ENCODE results near the gene SLC12A4.

SLC12A4 gene

GRCh38 chr16:67946128-67946569 lies 22.3 kb downstream of the SLC12A4 start:
- no peak for TF ChIP-seq CTCF (IDR thresholded peaks at IDR 0.05; ENCODE audit: borderline replicate concordance, control extremely low read depth, extremely low read depth, insufficient read depth, missing control alignments)
- in situ Hi-C loops (cut with MboI; ENCODE audit: low sequenced_read_pairs, unreplicated experiment): no loop called here
- DNase-seq (ENCODE audit: low spot score): no peak

- no peak for DNase-seq (ENCODE audit: low spot score)
- in situ Hi-C loops (cut with MboI; ENCODE audit: low sequenced_read_pairs, unreplicated experiment): no loop called here
- TF ChIP-seq CTCF (IDR thresholded peaks at IDR 0.05; ENCODE audit: borderline replicate concordance, control extremely low read depth, extremely low read depth, insufficient read depth, missing control alignments): no peak
Observed at GRCh38 chr16:67945392-67945933, 23.0 kb downstream of the SLC12A4 start.

GRCh38 chr16:67944690-67945391 lies 23.6 kb downstream of the SLC12A4 start:
- TF ChIP-seq CTCF (IDR thresholded peaks at IDR 0.05; ENCODE audit: borderline replicate concordance, control extremely low read depth, extremely low read depth, insufficient read depth, missing control alignments): no peak
- in situ Hi-C loops (cut with MboI; ENCODE audit: low sequenced_read_pairs, unreplicated experiment): no loop called here

GRCh38 chr16:67943619-67944504 lies 24.6 kb downstream of the SLC12A4 start, which contains the start of gene LCAT:
LCAT (minus strand) TSS chr16:67944120; CDS start chr16:67944101, 19 bp downstream.
- in situ Hi-C loops (cut with MboI; ENCODE audit: low sequenced_read_pairs, unreplicated experiment): no loop called here
- DNase-seq (ENCODE audit: low spot score): no peak
- no peak for TF ChIP-seq CTCF (IDR thresholded peaks at IDR 0.05; ENCODE audit: borderline replicate concordance, control extremely low read depth, extremely low read depth, insufficient read depth, missing control alignments)

More at GRCh38 chr16:67944690-67945391, 23.6 kb downstream of the SLC12A4 start:
- DNase-seq (ENCODE audit: low spot score): no peak

GRCh38 chr16:67943256-67943618 lies 25.2 kb downstream of the SLC12A4 start:
- no peak for DNase-seq (ENCODE audit: low spot score)
- no peak for TF ChIP-seq CTCF (IDR thresholded peaks at IDR 0.05; ENCODE audit: borderline replicate concordance, control extremely low read depth, extremely low read depth, insufficient read depth, missing control alignments)
- in situ Hi-C loops (cut with MboI; ENCODE audit: low sequenced_read_pairs, unreplicated experiment): no loop called here

- in situ Hi-C loops (cut with MboI; ENCODE audit: low sequenced_read_pairs, unreplicated experiment): no loop called here
- no peak for TF ChIP-seq CTCF (IDR thresholded peaks at IDR 0.05; ENCODE audit: borderline replicate concordance, control extremely low read depth, extremely low read depth, insufficient read depth, missing control alignments)
- DNase-seq (ENCODE audit: low spot score): no peak
Observed at GRCh38 chr16:67942510-67943255, 25.8 kb downstream of the SLC12A4 start.
